Fibroblast of pulmonary artery (primary cell): ENCODE results near the gene NEDD8.

ENCODE experiments used
- DNase-seq: peaks from one replicate; pipeline ENCODE4 v3.0.0-alpha.2; 2010; ENCODE audit warnings: low read depth
- H3K4me3 ChIP-seq: replicated peaks from 2 replicates; pipeline ENCODE4 v1.5.1; 2011; ENCODE audit warnings: low read depth, mild to moderate bottlenecking, control low read depth, low read length, moderate library complexity
- CTCF ChIP-seq: IDR thresholded peaks from 2 replicates; pipeline ENCODE4 v1.5.1; 2011; ENCODE audit warnings: mild to moderate bottlenecking, control low read depth, low read length, inconsistent platforms; ENCODE audit errors: missing control alignments

Gene NEDD8

GRCh38 chr14:24186831-24187538, 45.2 kb downstream of the NEDD8 start:
- no peak for TF ChIP-seq CTCF
- no peak overlapping the region for H3K4me3 ChIP-seq
- DNase-seq: no peak

- no peak for DNase-seq
- TF ChIP-seq CTCF: no peak
- H3K4me3 ChIP-seq: no peak overlapping the region
These were observed 46.4 kb downstream of the NEDD8 start for GRCh38 chr14:24185741-24186140.

- H3K4me3 ChIP-seq: no peak overlapping the region
- TF ChIP-seq CTCF: no peak
- no peak for DNase-seq
These were observed 47.1 kb downstream of the NEDD8 start for GRCh38 chr14:24185026-24185425.

GRCh38 chr14:24184104-24184970, 47.8 kb downstream of the NEDD8 start:
- no peak for DNase-seq
- no peak overlapping the region for H3K4me3 ChIP-seq
- TF ChIP-seq CTCF: no peak

- no peak for TF ChIP-seq CTCF
- DNase-seq: no peak
- no peak overlapping the region for H3K4me3 ChIP-seq
These were observed 49.1 kb downstream of the NEDD8 start for GRCh38 chr14:24183014-24183481.

- no peak for DNase-seq
- no peak overlapping the region for H3K4me3 ChIP-seq
- TF ChIP-seq CTCF: no peak
These were observed 49.9 kb downstream of the NEDD8 start for GRCh38 chr14:24182110-24182882.
